HG03025 (cell line): ENCODE data around the gene CLTA.
"Not testable (repeated sequence)": the region's sequence is repeated elsewhere in the genome, so short reads cannot be mapped to it uniquely, and the experiment has no call there.

Source experiments
- ATAC-seq: cut with Tn5 transposase; IDR thresholded peaks from one replicate; pipeline ENCODE4 v1.9.1; 2021; ENCODE audit warnings: mild to moderate bottlenecking, moderate library complexity; ENCODE audit not compliant: unreplicated experiment, low FRiP score

CLTA gene

GRCh38 chr9:36222449-36222848 lies 31.7 kb downstream of the CLTA start:
- ATAC-seq, result no peak

DNA sequence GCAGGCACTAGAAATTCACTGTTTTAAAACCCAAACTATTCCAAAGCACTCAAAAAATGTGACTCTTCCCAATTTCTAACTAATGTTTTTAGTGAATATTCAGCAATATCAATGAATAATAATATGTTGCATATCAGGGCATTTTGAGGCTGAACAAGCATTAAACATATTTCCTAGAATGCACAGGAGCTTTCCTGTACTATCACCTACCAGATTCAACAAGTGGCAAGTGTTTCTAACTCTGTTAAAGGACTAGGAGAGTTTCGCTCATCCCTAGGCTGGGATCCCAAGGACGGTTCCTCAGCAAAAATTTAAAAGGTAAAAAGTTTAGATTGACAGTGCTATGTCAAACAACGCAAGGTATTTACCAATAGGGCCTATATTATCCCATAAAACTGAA lies 46.5 kb downstream of the CLTA start:
- ATAC-seq, result no peak

GRCh38 chr9:36239205-36239604 lies 48.5 kb downstream of the CLTA start:
- not testable (repeated sequence) for ATAC-seq

DNA sequence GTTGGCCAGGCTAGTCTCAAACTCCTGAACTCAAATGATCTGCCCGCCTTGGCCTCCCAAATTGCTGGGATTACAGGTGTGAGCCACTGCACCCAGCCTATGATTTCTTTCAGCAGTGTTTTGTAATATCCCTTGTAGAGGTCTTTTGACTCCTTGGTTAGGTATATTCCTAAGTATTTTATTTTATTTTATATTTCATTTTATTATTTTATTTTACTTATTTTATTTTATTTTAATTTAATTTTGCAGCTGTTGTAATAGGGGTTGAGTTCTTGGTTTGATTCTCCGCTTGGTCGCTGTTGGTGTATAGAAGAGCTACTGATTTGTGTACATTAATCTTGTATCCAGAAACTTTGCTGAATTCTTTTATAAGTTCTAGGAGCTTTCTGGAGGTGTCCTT lies 49.0 kb downstream of the CLTA start:
- not testable (repeated sequence) for ATAC-seq

- ATAC-seq, result no peak
These were observed 55.2 kb downstream of the CLTA start for GRCh38 chr9:36245906-36246305.

DNA sequence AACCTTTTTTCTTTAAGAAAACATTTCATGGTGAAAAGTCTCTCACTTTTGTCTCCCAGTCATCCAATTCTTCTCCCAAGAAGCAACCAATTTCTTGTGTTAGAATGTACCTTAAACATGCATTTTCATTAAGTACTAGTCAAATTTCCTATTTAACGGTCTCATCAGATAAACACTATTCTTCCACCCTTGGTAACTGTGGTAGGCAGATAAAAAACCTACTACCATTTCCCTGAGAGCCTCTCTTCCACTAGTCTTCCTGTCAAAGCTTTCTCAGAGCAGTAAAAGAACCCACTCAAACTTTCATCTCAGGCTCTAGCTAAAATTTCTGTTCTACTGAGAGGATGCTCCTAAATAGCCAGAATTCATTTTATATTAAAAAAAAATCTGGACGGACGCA lies 56.6 kb downstream of the CLTA start:
- no peak for ATAC-seq

GRCh38 chr9:36248061-36248460 lies 57.3 kb downstream of the CLTA start:
- ATAC-seq, result not testable (repeated sequence)

GRCh38 chr9:36249189-36249588 lies 58.5 kb downstream of the CLTA start:
- ATAC-seq, result no peak

GRCh38 chr9:36250079-36250478 lies 59.4 kb downstream of the CLTA start:
- no peak for ATAC-seq

GRCh38 chr9:36251428-36251827 lies 60.7 kb downstream of the CLTA start:
- no peak for ATAC-seq

DNA sequence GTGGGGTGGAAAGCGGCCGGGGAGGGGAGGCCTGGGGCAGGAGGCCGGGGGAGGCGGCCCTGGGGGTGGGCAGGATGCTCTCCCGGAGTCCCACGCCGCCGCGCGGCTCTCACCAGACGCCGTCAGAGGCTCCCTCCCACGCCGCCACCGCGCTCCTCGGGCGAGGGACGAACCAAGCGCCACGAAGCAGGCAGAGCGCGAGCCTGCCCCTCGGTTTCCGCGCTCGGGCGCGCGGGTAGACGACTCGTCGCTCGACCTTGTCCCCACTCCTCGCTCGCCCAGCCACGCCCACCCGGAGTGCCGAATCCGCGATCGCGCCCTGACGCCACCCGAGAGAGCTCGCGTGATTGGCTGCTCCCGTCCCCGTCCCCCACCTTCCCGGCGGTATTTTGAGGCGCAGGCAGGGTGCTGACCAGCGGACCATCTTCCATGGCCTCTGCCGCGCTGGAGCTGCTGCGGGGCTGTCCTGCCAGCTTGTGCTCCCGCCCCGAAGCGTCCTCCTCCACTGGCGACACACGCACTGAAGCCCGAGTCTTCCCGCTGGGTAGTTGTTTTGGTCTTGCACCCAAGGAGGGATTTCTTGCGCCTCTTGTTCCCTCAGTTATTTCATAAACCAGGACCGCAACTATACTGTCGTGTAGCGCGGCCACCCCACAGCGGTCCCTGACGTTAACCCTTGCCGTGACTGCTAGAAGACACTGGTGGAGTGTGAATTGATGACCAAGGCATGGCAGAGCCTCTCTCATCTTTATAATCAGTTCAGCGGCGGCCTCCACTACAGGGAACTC lies 67.7 kb downstream of the CLTA start, which contains the start of gene GNE:
Gene GNE (minus strand): TSS at position 241 of the 788 bp plus-strand sequence. CDS start 9,093 bp downstream, outside the sequence.
- ATAC-seq, result peak; percentile 85

GRCh38 chr9:36258996-36259533 lies 68.3 kb downstream of the CLTA start:
- ATAC-seq, result no peak
